Astrocyte of the hippocampus (primary cell): Measurements from ENCODE around the gene KCNJ3.

Experiments used
- DNase-seq: peaks from one replicate; pipeline ENCODE4 v3.0.0; 2011; ENCODE audit warnings: low read depth, low spot score

Gene KCNJ3

GRCh38 chr2:154706660-154707059 lies 8.2 kb downstream of the KCNJ3 start:
- no peak for DNase-seq

DNA sequence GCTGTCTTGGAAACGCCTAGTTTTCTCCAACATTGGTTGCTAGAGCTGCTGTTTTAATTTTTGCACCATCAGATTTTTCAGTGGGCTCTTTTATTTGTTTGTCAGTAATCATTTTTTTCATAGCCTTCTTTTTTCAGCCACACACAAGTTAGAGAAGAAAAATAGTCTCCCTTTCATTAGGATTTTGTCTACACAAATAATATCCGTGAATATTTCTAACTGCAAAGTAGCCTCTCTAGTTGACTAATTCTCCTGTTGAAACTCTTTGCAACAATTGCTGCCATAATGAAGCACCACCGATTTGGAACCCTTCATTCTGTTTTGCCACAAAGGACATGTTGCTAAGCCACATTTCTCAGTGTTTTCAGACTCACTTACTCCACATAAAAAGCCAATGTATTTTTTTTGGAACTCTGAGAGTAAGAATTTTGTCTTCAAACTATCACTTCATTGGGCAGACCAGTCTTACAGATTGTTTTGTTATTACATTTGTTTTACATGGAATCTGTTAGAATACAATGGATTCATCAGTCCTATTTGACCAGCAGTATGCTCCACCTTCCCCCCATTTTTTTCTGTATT lies 9.6 kb downstream of the KCNJ3 start:
- no peak for DNase-seq

- DNase-seq = peak; percentile 66
These were observed 10.7 kb downstream of the KCNJ3 start for GRCh38 chr2:154709215-154709614.

- no peak for DNase-seq
These were observed 11.6 kb downstream of the KCNJ3 start for GRCh38 chr2:154710078-154710477.

GRCh38 chr2:154710685-154711084 lies 12.2 kb downstream of the KCNJ3 start:
- no peak for DNase-seq

DNA sequence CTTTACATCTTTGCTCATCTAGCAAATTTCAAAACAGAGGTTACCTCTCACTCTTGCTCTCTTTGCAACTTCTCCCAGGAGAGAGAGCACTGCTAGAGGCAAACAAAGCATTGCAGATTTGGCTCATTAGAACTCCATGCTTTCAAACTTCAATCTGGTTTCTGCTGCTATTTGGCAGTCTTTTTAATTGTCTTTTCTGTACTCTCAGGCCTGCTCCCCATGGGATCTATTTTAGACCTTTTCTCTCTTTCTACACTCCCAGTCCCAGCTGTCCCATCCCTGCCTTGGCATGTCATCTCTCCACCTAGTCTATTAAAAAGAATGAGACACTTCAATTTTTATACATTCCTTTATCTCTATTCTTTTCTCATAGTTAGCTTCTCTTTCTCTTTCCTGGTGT lies 15.2 kb downstream of the KCNJ3 start:
- no peak for DNase-seq

DNA sequence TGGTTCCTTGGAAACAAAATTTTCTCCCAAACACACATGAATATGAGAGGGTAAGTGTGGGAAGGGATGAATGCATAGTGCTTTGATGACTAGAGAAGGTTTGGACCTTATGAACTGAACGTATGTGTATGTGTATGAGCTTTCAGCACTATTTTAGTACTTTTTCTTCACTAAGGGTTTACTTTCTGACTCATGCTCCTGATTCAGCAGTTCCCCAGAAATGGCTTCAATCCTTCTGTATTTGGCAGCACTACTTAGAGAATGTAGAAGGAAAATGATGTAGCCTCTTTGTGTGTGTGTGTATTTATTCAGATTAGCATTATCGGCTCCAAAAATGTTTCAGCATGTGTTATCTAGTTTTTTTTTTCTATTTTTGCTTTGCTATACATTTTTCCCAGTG lies 22.2 kb downstream of the KCNJ3 start:
- DNase-seq = peak; percentile 71

DNA sequence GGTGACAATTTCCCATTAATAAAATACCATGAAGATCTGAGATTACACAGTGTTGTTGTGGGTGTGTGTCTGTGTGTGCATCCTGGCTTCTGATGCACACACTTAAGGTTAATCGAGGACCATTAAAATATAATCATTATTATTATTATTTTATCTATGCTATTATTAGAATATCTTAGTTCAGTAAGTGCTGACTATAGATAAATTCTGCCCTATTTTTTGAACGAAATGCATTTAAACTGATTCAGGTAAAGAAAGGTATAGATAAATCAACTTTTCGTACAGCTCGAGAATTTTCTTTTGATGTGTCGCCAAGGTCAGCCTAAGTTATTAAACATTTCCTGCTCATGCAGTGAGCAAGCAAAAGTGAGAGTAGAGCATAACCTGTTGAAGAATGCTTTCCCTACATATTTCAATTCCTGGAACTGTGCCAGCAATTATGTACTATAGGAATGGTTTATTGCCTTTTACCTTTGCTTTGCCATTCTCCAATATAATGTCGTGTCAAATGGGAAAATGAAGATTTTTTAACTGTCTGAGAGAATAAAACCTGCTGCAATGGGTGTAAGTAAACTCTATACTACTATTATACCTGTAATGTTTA lies 25.8 kb downstream of the KCNJ3 start:
- no peak for DNase-seq

GRCh38 chr2:154740361-154740760 lies 41.9 kb downstream of the KCNJ3 start:
- no peak for DNase-seq

GRCh38 chr2:154758871-154759270 lies 60.4 kb downstream of the KCNJ3 start:
- no peak for DNase-seq

GRCh38 chr2:154762638-154763037 lies 64.1 kb downstream of the KCNJ3 start:
- DNase-seq = no peak

- DNase-seq = no peak
These were observed 73.3 kb downstream of the KCNJ3 start for GRCh38 chr2:154771664-154772284.

DNA sequence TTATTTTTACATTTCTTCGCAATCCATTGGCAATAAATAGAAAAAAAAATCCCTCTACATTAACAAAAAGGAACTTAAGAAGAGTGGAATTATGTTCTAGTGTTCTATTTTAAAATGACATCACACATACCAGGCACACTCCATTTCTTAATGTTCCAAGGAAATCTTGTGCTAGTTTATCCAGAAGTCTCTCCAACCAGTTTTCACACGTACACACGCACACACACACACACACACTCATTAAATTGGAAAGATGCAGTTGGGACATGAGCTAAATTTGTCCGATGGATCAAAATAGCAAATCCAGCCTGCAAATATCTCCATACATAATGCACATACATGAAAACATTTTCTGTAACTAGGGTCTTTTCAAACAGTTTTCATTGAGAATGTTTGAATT lies 78.3 kb downstream of the KCNJ3 start:
- DNase-seq = no peak

DNA sequence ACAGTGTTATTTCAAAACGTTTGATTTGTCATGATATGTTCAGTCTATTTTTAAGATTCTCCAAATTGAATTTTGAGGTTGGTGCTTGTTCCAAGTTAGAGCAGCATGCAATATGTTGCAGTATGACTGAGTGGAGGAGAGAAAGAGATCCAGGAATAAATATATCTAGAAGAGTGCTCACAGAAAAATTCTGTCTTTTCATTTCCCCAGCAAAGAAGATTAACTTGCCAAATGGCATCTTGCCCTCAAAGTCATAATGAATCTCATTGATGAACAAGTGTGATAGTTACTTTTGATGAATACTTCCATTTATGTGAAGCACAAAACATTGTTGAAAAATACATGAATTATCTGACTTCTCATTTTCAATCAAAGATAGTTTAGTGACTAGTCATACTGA lies 95.9 kb downstream of the KCNJ3 start:
- DNase-seq = no peak

DNA sequence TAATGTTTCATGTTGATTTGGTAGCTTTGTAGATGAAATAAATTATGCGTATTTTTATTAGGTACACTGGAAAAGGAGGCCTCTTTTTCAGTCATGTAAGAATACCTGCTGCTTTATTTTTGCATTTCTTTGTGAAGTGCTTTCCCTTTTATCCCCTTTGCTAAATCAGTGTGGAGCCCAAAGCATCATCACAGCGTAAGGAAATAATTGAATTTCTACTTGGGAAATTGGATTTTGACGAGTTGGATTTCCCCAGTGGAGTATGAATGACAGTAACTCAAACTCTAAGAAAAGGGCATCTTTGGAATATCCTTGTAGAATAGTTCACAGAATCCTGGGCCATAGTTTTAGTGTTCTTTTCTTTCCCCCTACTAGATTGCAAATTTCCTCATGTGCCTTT lies 97.2 kb downstream of the KCNJ3 start:
- no peak for DNase-seq

DNA sequence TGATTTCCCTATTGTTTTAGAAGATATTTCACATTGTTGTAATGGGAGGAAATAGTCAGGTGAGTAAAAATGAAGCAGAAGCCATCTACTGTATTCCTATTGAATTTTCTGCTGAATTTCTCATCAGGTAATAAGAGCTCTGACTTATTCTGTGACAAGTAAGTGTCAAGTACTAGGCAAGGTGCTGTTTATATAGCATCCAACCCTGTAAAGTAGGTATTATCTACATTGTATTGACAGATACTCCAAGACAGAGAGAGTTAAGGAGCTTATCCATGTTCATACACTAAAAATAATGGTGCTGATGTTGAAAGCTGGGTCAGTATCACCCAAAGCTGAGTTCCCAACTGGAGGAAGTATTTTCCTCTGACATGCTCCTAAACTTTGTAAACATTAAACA lies 106.0 kb downstream of the KCNJ3 start:
- DNase-seq = no peak

DNA sequence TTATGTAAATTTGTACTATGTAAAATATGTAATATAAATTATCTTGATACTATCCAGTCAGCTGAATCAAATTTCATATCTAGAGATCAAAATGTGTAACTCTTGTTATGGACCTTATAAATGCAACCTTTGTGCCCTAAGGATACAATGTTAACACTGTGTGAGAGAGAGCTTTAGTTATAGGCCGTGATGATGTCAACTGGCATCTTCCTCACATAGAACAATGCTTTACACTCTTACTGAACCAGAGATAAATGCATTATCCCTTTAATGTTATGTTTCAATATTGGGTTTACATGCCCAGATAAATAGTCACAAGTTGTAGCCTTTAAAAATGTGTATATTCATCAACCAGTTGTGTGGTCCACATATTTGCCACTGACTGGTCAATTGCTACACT lies 115.1 kb downstream of the KCNJ3 start:
- DNase-seq = no peak

GRCh38 chr2:154814856-154815255 lies 116.4 kb downstream of the KCNJ3 start:
- no peak for DNase-seq

- no peak for DNase-seq
These were observed 126.9 kb downstream of the KCNJ3 start for GRCh38 chr2:154825358-154825757.

GRCh38 chr2:154826827-154827226 lies 128.3 kb downstream of the KCNJ3 start:
- no peak for DNase-seq

- DNase-seq = no peak
These were observed 128.8 kb downstream of the KCNJ3 start for GRCh38 chr2:154827286-154827685.

GRCh38 chr2:154832711-154833110 lies 134.2 kb downstream of the KCNJ3 start:
- no peak for DNase-seq

DNA sequence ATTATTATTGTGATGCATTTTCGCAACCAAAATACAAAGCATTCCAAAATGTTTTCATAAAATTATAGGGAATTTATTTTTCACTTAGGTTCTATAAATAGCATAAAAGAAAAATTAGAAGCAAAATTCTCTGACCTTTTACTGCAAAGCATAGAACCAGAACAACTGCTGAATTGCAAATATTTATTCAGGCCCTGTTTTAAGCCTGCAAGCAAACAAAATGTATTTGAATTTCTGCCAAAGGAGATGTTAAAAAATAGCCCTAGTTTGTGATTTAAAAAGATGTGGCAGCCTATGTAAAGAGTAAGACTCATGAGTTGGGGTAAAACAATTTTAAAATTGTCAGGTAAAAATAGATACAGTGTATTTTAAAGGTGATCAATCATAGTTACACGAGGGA lies 138.1 kb downstream of the KCNJ3 start:
- no peak for DNase-seq

GRCh38 chr2:154837035-154837434 lies 138.5 kb downstream of the KCNJ3 start:
- DNase-seq = no peak
